Nephron (organoid): Measurements from ENCODE around the gene BANF2.
A peak's percentile ranks its signal among the peaks of the same experiment; 100 is the strongest.

ENCODE experiments used
- H3K27ac Mint-ChIP-seq, 3 experiments: 2 replicates each; pipeline ENCODE4 v1.8.0; 2020; ENCODE audit warnings: mixed read lengths in 3 of 3, mild to moderate bottlenecking in 2 of 3, moderate library complexity in 1 of 3
- H3K27me3 Mint-ChIP-seq: 2 replicates; pipeline ENCODE4 v1.8.0; 2021; ENCODE audit warnings: low read depth, mild to moderate bottlenecking, moderate library complexity, mixed read lengths
- H3K36me3 Mint-ChIP-seq: 2 replicates; pipeline ENCODE4 v1.8.0; 2020; ENCODE audit warnings: low read depth, mixed read lengths
- H3K4me1 Mint-ChIP-seq: 2 replicates; pipeline ENCODE4 v1.8.0; 2020; ENCODE audit warnings: mixed read lengths
- H3K4me3 Mint-ChIP-seq, 3 experiments: 2 replicates each; pipeline ENCODE4 v1.8.0; 2020; ENCODE audit warnings: mild to moderate bottlenecking in 3 of 3, mixed read lengths in 3 of 3, moderate library complexity in 2 of 3
- H3K9me3 Mint-ChIP-seq: 2 replicates; pipeline ENCODE4 v1.8.0; 2020; ENCODE audit warnings: mixed read lengths
- TF ChIP-seq, protein P1 (sequence below), 3 experiments: fragments of 200-600 bp; sonication (generic); IDR thresholded peaks; one replicate each; pipeline ENCODE4 v1.5.0; 2021; ENCODE audit warnings: antibody characterized with exemption in 3 of 3; ENCODE audit not compliant: unreplicated experiment in 3 of 3

Gene BANF2

DNA sequence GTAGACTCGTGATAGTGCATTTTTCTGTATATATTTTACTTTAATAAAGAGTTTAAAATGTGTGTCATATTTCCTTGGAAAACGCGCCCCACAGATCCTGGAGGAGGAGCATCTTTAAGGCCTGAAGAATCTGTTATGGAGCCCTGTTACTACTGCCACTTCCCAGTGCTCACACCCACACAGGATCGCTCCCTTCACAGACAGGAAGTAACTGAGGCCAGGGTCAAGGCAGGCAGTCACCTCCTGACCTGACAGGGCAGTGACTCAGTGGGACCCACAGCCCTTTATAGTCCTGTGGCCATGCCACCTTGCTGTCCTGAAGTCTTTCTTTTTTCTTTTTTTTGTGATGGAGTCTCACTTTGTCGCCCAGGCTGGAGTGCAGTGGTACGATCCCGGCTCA lies 26.7 kb upstream of the BANF2 start:
- no peak overlapping the region for H3K27ac Mint-ChIP-seq
- H3K27me3 Mint-ChIP-seq = no peaks in the 10 kb centered on the region
- H3K9me3 Mint-ChIP-seq = no peaks in the 10 kb centered on the region
- H3K4me1 Mint-ChIP-seq = peaks cover 34% of the 10 kb centered on the region
- H3K36me3 Mint-ChIP-seq = peaks cover 65% of the 10 kb centered on the region
- TF ChIP-seq, protein P1, sequence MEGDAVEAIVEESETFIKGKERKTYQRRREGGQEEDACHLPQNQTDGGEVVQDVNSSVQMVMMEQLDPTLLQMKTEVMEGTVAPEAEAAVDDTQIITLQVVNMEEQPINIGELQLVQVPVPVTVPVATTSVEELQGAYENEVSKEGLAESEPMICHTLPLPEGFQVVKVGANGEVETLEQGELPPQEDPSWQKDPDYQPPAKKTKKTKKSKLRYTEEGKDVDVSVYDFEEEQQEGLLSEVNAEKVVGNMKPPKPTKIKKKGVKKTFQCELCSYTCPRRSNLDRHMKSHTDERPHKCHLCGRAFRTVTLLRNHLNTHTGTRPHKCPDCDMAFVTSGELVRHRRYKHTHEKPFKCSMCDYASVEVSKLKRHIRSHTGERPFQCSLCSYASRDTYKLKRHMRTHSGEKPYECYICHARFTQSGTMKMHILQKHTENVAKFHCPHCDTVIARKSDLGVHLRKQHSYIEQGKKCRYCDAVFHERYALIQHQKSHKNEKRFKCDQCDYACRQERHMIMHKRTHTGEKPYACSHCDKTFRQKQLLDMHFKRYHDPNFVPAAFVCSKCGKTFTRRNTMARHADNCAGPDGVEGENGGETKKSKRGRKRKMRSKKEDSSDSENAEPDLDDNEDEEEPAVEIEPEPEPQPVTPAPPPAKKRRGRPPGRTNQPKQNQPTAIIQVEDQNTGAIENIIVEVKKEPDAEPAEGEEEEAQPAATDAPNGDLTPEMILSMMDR (IDR thresholded peaks at IDR 0.05; ENCODE audit: unreplicated experiment in 3 of 3) = no peak
- H3K4me3 Mint-ChIP-seq = no peak overlapping the region

DNA sequence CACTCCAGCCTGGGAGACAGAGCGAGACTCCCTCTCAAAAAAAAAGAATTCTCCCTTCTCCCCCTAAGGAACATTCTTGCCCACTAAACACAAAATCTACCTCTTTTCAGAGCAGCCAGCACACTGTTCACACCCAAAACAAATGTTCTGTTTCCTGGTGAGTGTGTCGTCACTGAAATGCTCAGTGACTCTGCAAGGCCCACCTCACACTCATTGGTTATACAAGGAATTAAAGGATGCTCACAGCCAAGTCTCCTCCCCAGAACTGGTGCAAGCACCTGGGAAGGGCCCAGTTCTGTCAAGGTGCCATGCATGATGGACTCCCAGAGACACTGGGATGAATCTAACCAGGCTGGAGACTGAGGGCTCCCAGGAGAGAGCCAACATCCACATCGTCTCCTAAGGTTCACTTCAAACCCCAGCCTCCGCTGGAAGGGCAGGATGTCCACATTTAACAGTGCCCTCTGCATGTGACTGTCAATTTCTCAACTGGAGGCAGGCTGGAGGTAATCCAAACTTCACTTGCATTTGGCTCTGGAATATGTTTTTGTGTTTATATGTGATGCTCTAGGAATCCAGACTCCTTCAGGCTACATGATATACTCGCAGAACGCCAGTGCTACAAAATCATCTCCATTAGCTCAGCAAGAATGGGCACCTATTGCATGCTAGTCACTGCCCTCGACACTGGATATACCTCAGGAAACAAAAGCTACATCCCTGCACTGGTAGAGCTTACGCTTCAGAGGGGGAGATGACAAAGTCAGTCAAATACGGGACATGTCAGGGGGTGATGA lies 24.8 kb upstream of the BANF2 start:
- Mint-ChIP-seq H3K27ac (no peak overlapping the region), H3K4me1 (peaks cover 51% of the 10 kb centered on the region), H3K9me3 (no peaks in the 10 kb centered on the region), H3K36me3 (peaks cover 55% of the 10 kb centered on the region), H3K27me3 (no peaks in the 10 kb centered on the region), H3K4me3 (no peak overlapping the region)
- TF ChIP-seq, protein P1 (IDR thresholded peaks at IDR 0.05; ENCODE audit: unreplicated experiment in 3 of 3) = no peak

DNA sequence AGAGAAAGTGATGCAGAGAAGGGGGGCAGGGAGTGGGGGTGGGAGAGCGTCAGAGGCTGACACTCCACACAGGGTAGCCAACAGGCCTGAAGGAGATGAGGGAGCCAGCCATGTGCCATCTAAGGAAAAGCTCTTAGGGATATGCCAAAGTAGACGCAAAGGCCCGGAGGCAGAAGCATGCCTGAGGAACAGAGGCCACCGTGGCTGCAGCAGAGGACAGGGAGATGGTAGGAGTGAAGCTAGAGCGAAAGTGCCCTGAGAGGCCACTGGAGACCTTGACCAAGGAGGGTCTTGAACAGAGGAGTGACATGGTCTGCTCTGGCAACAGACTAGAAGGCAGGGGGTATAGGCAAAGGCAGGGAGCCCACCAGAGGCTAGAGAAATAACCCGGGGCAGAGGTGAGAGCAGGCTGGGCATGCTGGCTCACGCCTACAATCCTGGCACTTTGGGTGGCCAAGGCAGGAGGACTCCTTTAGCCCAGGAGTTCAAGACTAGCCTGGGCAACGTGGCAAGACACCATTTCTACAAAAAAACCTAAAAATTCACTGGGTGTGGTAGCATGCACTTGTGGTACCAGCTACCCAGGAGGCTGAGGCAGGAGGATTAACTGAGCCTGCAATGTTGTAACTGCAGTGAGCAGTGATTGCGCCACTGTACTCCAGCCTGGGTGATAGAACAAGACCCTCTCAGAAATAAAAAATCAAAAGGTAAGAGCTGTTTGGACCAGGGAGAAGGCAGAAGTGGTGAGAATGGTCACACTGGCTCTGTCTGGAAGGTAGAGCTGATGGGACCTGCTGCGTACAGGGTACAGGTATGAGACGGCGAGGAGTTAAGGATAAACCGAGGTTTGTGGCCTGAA lies 24.0 kb upstream of the BANF2 start:
- Mint-ChIP-seq H3K9me3 (no peaks in the 10 kb centered on the region), H3K27ac (no peak overlapping the region), H3K36me3 (peaks cover 50% of the 10 kb centered on the region), H3K4me1 (peaks cover 51% of the 10 kb centered on the region), H3K27me3 (no peaks in the 10 kb centered on the region), H3K4me3 (peak overlapping the region in 2 of 3 experiments; percentile 19 to 40)
- TF ChIP-seq, protein P1 (IDR thresholded peaks at IDR 0.05; ENCODE audit: unreplicated experiment in 3 of 3) = no peak

DNA sequence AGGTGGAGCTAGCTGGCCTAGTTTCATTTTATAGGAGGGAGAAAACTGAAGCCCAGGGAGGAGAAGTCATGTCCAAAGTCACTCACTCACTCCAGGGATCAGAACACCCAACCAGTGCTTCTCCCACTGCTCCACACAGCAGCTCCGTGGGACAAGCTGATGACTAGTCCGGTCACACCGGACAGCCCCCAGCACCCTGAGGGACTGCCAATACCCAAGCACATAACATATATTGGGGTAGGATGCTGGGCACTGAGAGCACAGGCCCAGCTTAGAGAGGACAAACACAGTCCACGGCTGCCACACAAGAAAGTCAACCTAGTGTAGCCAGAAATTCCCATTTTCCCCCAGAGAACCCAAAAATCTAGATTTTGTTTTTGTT lies 23.4 kb upstream of the BANF2 start:
- Mint-ChIP-seq H3K27me3 (no peaks in the 10 kb centered on the region), H3K36me3 (peaks cover 43% of the 10 kb centered on the region), H3K27ac (no peak overlapping the region), H3K9me3 (no peaks in the 10 kb centered on the region), H3K4me3 (peak overlapping the region in 1 of 3 experiments; percentile 19), H3K4me1 (peaks cover 51% of the 10 kb centered on the region)
- TF ChIP-seq, protein P1 (IDR thresholded peaks at IDR 0.05; ENCODE audit: unreplicated experiment in 3 of 3) = no peak

DNA sequence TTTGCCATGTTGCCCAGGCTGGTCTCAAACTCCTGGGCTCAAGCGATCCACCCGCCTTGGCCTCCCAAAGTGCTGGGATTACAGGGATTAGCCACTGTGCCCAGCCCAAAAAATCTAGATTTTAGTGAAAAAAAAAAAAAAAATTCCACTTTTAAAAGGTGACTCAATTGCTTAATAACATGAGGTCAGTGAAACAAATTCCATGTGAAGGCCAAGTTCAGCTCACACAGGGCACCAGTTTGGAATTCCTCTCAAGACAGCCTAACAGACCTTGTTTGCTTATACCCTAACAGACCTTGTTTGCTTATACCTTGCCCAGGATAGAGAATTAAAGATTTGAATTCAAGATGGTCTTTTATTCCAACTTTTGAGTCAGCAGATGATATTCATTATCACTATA lies 22.8 kb upstream of the BANF2 start:
- no peaks in the 10 kb centered on the region for H3K27me3 Mint-ChIP-seq
- H3K4me3 Mint-ChIP-seq = peak overlapping the region in 1 of 3 experiments; percentile 39
- peaks cover 51% of the 10 kb centered on the region for H3K4me1 Mint-ChIP-seq
- TF ChIP-seq, protein P1 (IDR thresholded peaks at IDR 0.05; ENCODE audit: unreplicated experiment in 3 of 3) = no peak
- peaks cover 41% of the 10 kb centered on the region for H3K36me3 Mint-ChIP-seq
- no peaks in the 10 kb centered on the region for H3K9me3 Mint-ChIP-seq
- H3K27ac Mint-ChIP-seq = no peak overlapping the region
